GM19397 (cell line): Measurements from ENCODE around the gene UBE3D.
"Not testable (repeated sequence)": the region's sequence is repeated elsewhere in the genome, so short reads cannot be mapped to it uniquely, and the experiment has no call there.

Experiments
- ATAC-seq: cut with Tn5 transposase; IDR thresholded peaks from one replicate; pipeline ENCODE4 v1.9.1; 2021; ENCODE audit warnings: mild to moderate bottlenecking, moderate library complexity; ENCODE audit not compliant: unreplicated experiment

UBE3D gene

DNA sequence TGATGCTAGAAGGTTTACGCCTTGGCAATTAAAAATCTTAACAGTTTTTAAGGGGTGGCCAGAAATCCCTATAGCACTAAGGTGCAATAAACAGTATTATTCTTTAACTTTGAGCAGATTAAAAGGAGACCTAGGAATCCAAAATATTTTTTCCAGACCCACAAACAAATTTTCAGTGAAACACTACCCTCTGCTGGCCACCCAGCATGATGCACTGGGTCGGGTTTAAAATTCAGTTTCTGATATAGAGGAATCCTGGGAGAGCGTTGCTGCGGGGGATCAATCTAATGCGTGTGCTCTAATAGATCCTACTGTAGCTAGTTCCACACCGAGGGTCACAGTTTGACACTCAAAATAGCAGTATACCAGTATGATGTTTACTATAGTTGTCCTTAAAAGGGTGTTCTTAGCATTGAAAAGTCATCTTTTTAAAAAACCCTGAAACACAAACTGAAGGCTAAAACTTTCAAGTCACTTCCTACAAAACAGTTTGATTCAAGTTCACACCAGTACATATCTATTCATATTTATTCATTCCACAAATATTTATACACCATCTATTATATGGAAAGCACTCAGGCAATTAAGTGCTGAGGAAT lies 10.2 kb downstream of the UBE3D start:
- peak; percentile 46 for ATAC-seq

GRCh38 chr6:83053678-83054077 lies 12.0 kb downstream of the UBE3D start:
- ATAC-seq = no peak

GRCh38 chr6:83051377-83052172 lies 14.1 kb downstream of the UBE3D start:
- no peak for ATAC-seq

DNA sequence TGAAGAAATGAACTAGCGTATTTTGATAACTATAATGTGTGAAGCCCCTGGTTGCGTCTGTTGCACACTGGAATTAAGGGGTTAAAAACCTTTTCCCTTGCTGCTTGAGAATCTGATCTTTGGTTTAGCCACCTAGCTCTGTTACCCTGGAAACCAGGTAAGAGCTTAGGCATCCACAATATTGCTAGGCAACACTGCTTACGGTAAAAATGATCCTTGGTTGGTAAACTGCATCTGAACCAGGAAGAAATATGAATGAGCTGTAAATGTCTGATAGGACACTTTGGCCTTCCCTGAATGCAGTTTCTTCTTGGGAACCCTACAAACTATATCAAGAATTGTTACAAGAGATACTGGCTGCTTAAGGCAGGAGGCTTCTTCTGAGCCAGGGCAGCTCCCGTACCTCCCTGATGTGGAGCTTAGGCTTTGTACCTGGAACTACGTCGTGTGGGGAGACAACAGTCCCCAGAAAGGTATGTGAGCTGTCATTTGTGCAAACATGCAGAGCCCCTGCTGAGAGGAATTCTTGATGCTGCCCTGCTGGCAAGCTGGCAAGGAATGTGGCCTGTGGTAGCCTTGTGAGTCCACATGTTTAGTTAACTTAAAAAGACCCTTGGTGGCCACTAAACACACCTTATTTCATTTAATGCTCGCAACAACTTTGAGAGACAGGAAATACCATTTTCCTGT lies 18.4 kb downstream of the UBE3D start:
- no peak for ATAC-seq

GRCh38 chr6:83044091-83044768 lies 21.4 kb downstream of the UBE3D start:
- ATAC-seq = no peak

DNA sequence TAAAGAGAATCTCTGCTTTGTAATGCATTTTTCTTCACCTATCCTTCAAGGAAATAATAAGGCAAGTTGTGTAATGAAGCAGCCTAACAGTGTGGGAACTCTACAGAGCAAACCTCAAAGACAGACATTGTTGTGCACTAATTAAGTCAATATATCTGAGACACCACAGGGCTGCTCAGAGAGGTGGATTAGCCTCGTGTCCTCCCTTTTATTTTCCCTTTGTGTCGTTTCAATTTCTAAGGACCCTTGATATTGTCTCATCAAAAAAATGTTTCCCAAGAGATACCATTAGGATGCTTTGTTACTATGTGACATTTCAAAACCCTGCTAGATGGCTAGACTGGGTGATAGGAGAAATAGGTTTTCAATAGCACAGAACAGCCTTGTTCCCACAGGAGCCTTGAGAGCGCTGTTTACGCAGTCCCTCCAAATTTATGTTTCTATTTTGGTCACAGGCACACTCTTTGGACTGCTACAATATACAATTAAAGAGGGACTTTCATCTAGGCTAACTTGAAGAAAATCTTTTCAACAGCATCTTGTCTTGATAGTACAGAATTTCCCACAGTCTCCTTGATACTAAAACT lies 23.1 kb downstream of the UBE3D start:
- no peak for ATAC-seq

DNA sequence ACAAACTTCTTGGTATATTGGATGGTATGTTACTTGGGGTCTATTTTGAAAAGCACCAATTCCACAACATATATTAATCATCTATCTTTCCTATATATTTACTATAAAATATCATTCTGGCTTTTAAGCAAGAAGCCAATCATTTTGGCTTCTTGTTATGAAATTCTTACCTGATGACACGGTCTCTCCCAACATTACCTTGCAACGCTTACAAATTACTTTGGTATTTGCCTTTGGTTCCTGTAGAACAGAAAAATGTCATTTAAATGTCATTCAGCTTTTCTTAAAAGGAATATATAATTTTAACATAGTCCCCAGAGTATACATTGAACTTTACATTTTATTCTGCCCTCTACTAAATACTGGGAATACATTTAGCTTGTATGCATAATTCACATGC lies 27.4 kb downstream of the UBE3D start:
- no peak for ATAC-seq

DNA sequence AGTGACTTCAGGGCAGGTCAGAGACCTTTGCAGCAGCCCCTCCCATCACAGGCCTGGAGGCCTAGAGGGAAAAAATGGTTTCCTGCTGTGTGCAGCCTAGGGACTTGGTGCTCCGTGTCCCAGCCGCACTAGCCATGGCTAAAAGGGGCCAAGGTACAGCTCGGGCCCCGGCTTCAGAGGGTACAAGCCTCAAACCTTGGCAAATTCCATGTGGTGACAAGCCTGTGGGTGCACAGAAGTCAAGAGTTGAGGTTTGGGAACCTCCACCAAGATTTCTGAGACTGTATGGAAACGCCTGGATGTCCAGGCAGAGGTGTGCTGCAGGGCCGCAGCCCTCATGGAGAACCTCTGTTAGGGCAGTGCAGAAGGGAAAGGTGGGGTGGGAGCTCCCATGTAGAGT lies 34.0 kb downstream of the UBE3D start:
- no peak for ATAC-seq

- ATAC-seq = no peak
These were observed 45.9 kb downstream of the UBE3D start for GRCh38 chr6:83019741-83020140.

DNA sequence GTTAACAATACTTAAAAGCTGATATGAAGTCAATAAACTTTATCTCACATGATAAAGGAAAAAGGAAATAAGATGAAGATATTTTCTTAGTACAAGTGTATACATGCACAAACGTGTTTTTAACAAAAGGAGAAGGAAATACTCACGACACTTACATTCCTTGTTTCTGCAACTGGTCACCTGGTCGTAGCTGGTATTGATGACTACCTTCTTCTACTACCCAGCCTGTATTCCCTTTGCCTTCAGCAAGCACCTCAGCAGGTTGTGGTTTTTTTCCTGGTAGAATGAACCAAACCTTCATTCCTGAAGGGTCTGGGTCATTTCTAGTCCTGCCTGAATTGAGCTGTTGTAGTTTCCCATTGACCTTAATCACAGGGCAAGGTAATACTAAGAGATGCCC lies 54.5 kb downstream of the UBE3D start:
- not testable (repeated sequence) for ATAC-seq

GRCh38 chr6:83008626-83009025 lies 57.0 kb downstream of the UBE3D start:
- ATAC-seq = no peak

DNA sequence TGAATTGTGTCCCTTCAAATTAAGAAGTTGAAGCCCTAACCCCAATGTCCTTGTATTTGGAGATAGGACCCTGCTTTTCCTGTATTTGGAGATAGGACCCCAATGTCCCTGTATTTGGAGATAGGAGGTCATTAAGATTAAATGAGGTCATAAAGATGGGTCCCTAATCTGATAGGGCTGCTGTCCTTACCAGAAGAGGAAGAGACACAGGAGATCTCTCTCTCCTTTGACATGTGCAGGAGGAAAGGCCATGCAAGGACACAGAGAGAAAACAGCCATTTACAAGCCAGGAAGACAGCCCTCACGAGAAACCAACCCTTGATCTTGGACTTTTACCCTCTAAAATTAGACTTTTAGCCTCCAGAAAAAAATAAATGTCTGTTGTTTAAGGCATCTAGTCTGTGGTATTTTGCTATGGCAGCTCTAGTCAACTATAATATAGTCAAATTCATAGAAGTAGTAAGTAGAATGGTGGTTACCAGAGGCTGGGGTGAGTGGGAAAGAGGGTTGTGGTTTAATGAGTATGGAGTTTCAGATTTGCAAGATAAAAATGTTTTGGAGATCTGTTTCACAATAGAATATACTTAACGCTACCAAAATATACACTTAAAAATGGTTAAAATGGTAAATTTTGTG lies 59.3 kb downstream of the UBE3D start:
- no peak for ATAC-seq

- ATAC-seq = no peak
These were observed 69.5 kb downstream of the UBE3D start for GRCh38 chr6:82996156-82996555.

DNA sequence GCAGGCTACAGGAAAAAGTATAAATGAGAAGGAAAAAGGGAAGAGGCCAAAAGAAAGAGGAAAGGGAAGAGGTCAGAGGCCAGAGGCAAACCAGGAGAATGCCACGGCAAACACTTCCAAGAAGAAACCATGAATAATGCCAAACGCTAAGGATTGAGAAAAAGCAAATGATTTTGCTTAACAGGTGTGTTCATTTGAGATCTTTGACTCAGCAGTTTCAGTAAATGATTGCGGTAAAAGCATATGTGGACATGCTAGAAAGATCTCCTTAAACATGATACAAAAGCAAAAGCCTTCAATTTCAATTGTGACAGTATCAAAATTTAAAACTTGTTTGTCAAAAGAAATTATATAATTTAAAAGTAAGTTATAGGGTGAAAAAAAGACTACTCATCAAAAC lies 70.6 kb downstream of the UBE3D start:
- ATAC-seq = no peak

GRCh38 chr6:82989736-82990290 lies 75.8 kb downstream of the UBE3D start:
- no peak for ATAC-seq

GRCh38 chr6:82988930-82989351 lies 76.7 kb downstream of the UBE3D start:
- no peak for ATAC-seq

- no peak for ATAC-seq
These were observed 77.7 kb downstream of the UBE3D start for GRCh38 chr6:82987951-82988350.

- ATAC-seq = no peak
These were observed 78.2 kb downstream of the UBE3D start for GRCh38 chr6:82987416-82987815.

DNA sequence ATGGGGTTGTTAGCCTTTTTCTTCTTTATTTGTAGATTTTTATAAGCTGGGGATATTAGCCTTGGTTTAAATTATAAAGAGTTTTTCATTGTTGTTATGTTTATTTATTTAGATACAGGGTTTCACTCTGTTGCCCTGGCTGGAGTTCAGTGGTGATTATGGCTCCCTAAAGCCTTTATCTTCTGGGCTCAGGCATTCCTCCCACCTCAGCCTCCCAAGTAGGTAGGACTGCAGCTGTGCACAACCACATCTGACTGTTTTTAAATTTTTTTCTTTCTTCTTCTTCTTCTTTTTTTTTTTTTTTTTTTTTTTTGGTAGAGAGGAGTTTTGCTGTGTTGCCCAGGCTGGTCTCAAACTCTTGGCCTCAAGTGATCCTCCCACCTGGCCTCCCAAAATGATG lies 80.9 kb downstream of the UBE3D start:
- no peak for ATAC-seq

GRCh38 chr6:82980086-82980485 lies 85.6 kb downstream of the UBE3D start:
- no peak for ATAC-seq
